PFSK-1 (cell line): ENCODE results near the gene HIPK2.

Experiments
- FOXP2 ChIP-seq: optimal IDR thresholded peaks from 2 replicates; pipeline ENCODE3; 2011; ENCODE audit warnings: borderline replicate concordance, control low read depth, inconsistent platforms; ENCODE audit not compliant: insufficient read depth; ENCODE audit errors: extremely low read length, extremely low read depth
- POLR2AphosphoS5 ChIP-seq: IDR thresholded peaks from 2 replicates; pipeline ENCODE4 v1.6.1; 2012; ENCODE audit warnings: low read depth, mild to moderate bottlenecking, control low read depth, low read length, moderate library complexity
- SIN3A ChIP-seq: IDR thresholded peaks from 2 replicates; pipeline ENCODE4 v1.6.1; 2012; ENCODE audit warnings: mild to moderate bottlenecking, low read length, moderate library complexity, borderline replicate concordance; ENCODE audit not compliant: insufficient read depth
- TAF1 ChIP-seq: IDR thresholded peaks from 2 replicates; pipeline ENCODE4 v1.6.1; 2012; ENCODE audit warnings: low read length, control low read depth, borderline replicate concordance; ENCODE audit not compliant: insufficient read depth
- TF ChIP-seq, protein P1 (sequence below), 2 experiments: IDR thresholded peaks; 2 replicates each; pipeline versions ENCODE4 v1.6.1 to v1.8.0; 2011 to 2012; ENCODE audit warnings: low read depth in 2 of 2, low read length in 2 of 2, control low read depth in 1 of 2, inconsistent platforms in 1 of 2, mild to moderate bottlenecking in 1 of 2, moderate library complexity in 1 of 2; ENCODE audit not compliant: insufficient read depth in 1 of 2

DNA sequence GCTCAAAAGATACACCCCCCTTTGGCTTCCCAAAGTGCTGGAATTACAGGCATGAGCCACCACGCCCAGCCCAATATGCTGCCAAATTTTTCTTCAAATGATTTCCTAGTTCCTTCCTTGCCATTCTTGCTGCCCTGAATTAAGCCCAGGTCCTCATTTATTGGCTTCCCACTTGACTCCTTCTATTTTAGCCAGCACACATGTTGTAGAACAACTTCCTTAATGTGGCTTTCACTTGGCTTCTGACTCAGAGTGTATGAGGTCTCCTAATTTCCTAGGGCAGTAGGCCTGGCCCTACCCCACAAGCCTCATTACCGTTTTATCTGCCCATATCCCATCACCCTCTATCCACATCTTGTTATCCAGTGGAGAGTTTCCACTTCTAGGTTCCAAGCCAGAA, 21.8 kb upstream of the HIPK2 start:
- TF ChIP-seq, protein P1, sequence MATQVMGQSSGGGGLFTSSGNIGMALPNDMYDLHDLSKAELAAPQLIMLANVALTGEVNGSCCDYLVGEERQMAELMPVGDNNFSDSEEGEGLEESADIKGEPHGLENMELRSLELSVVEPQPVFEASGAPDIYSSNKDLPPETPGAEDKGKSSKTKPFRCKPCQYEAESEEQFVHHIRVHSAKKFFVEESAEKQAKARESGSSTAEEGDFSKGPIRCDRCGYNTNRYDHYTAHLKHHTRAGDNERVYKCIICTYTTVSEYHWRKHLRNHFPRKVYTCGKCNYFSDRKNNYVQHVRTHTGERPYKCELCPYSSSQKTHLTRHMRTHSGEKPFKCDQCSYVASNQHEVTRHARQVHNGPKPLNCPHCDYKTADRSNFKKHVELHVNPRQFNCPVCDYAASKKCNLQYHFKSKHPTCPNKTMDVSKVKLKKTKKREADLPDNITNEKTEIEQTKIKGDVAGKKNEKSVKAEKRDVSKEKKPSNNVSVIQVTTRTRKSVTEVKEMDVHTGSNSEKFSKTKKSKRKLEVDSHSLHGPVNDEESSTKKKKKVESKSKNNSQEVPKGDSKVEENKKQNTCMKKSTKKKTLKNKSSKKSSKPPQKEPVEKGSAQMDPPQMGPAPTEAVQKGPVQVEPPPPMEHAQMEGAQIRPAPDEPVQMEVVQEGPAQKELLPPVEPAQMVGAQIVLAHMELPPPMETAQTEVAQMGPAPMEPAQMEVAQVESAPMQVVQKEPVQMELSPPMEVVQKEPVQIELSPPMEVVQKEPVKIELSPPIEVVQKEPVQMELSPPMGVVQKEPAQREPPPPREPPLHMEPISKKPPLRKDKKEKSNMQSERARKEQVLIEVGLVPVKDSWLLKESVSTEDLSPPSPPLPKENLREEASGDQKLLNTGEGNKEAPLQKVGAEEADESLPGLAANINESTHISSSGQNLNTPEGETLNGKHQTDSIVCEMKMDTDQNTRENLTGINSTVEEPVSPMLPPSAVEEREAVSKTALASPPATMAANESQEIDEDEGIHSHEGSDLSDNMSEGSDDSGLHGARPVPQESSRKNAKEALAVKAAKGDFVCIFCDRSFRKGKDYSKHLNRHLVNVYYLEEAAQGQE (IDR thresholded peaks at IDR 0.05; ENCODE audit: insufficient read depth in 1 of 2, low read depth in 2 of 2, low read length in 2 of 2): no peak
- TF ChIP-seq TAF1 (no peak), POLR2AphosphoS5 (no peak), SIN3A (no peak), FOXP2 (no peak)
